Kasumi-1 (cell line): ENCODE measurements around the gene DNLZ.

ENCODE experiments used
- DNase-seq, 2 experiments: peaks; one replicate each; lab custom pipeline; 2025; lab: John Stamatoyannopoulos, UW

The DNLZ gene

GRCh38 chr9:136316896-136317676 is 46.5 kb downstream of the DNLZ start:
- DNase-seq, result no peak

GRCh38 chr9:136316271-136316751 is 47.2 kb downstream of the DNLZ start:
- DNase-seq, result no peak

GRCh38 chr9:136314944-136315343 is 48.6 kb downstream of the DNLZ start:
- no peak for DNase-seq

- DNase-seq, result no peak
These were observed 49.5 kb downstream of the DNLZ start for GRCh38 chr9:136314056-136314416.

- DNase-seq, result no peak
These were observed 50.2 kb downstream of the DNLZ start for GRCh38 chr9:136313111-136314055.

GRCh38 chr9:136312436-136312835 is 51.1 kb downstream of the DNLZ start:
- peak; percentile 4 to 39 for DNase-seq

- no peak for DNase-seq
These were observed 51.6 kb downstream of the DNLZ start for GRCh38 chr9:136312009-136312375.

GRCh38 chr9:136311051-136312008 is 52.2 kb downstream of the DNLZ start:
- DNase-seq, result no peak

- no peak for DNase-seq
These were observed 53.1 kb downstream of the DNLZ start for GRCh38 chr9:136310273-136311030.

GRCh38 chr9:136309806-136310220 is 53.7 kb downstream of the DNLZ start:
- DNase-seq, result no peak
